ENCODE results near the gene SCAF11.

The SCAF11 gene

GRCh38 chr12:45989721-45990467 is 480 bp downstream of the SCAF11 start:
- DNase-seq = peak; percentile 48
- Histone ChIP-seq H3K9me3 (ENCODE audit: severe bottlenecking) (no peaks in the 10 kb centered on the region), H3K27me3 (ENCODE audit: insufficient read depth, low read depth, severe bottlenecking) (no peaks in the 10 kb centered on the region), H3K36me3 (peaks cover 20% of the 10 kb centered on the region), H3K27ac (peak overlapping the region; percentile 97), H3K4me3 (ENCODE audit: low read depth, low read length) (peak overlapping the region; percentile 95)
- TF ChIP-seq CTCF (IDR thresholded peaks at IDR 0.05; ENCODE audit: low read depth, low read length) = no peak

GRCh38 chr12:45989287-45989686 is 1.1 kb downstream of the SCAF11 start:
- H3K4me3 ChIP-seq (ENCODE audit: low read depth, low read length) = peak overlapping the region; percentile 95
- peaks cover 23% of the 10 kb centered on the region for H3K36me3 ChIP-seq
- H3K9me3 ChIP-seq (ENCODE audit: severe bottlenecking) = no peaks in the 10 kb centered on the region
- no peaks in the 10 kb centered on the region for H3K27me3 ChIP-seq (ENCODE audit: insufficient read depth, low read depth, severe bottlenecking)
- H3K27ac ChIP-seq = peak overlapping the region; percentile 97
- no peak for DNase-seq
- no peak for TF ChIP-seq CTCF (IDR thresholded peaks at IDR 0.05; ENCODE audit: low read depth, low read length)

GRCh38 chr12:45988264-45988663 is 2.1 kb downstream of the SCAF11 start:
- DNase-seq = no peak
- Histone ChIP-seq H3K27ac (no peak overlapping the region), H3K4me3 (ENCODE audit: low read depth, low read length) (no peak overlapping the region), H3K9me3 (ENCODE audit: severe bottlenecking) (no peaks in the 10 kb centered on the region), H3K27me3 (ENCODE audit: insufficient read depth, low read depth, severe bottlenecking) (no peaks in the 10 kb centered on the region), H3K36me3 (peaks cover 23% of the 10 kb centered on the region)
- no peak for TF ChIP-seq CTCF (IDR thresholded peaks at IDR 0.05; ENCODE audit: low read depth, low read length)

- no peak for TF ChIP-seq CTCF (IDR thresholded peaks at IDR 0.05; ENCODE audit: low read depth, low read length)
- H3K4me3 ChIP-seq (ENCODE audit: low read depth, low read length) = no peak overlapping the region
- H3K27me3 ChIP-seq (ENCODE audit: insufficient read depth, low read depth, severe bottlenecking) = no peaks in the 10 kb centered on the region
- no peaks in the 10 kb centered on the region for H3K9me3 ChIP-seq (ENCODE audit: severe bottlenecking)
- DNase-seq = no peak
- peaks cover 23% of the 10 kb centered on the region for H3K36me3 ChIP-seq
- H3K27ac ChIP-seq = no peak overlapping the region
Measured at GRCh38 chr12:45987340-45987727, 3.0 kb downstream of the SCAF11 start.

- no peak for DNase-seq
- Histone ChIP-seq H3K36me3 (peaks cover 23% of the 10 kb centered on the region), H3K4me3 (ENCODE audit: low read depth, low read length) (no peak overlapping the region), H3K27me3 (ENCODE audit: insufficient read depth, low read depth, severe bottlenecking) (no peaks in the 10 kb centered on the region), H3K27ac (no peak overlapping the region), H3K9me3 (ENCODE audit: severe bottlenecking) (no peaks in the 10 kb centered on the region)
- TF ChIP-seq CTCF (IDR thresholded peaks at IDR 0.05; ENCODE audit: low read depth, low read length) = no peak
Measured at GRCh38 chr12:45986641-45987339, 3.6 kb downstream of the SCAF11 start.

All from WERI-Rb-1 (cell line).